ENCODE measurements around the gene CD69.

Gene CD69

GRCh38 chr12:9736936-9737705 lies 23.6 kb downstream of the CD69 start:
- H3K27ac ChIP-seq (ENCODE audit: low read depth in 2 of 2, low read length in 2 of 2) = peak overlapping the region; percentile 41 to 68
- H3K9me3 ChIP-seq (ENCODE audit: control insufficient read depth in 2 of 2, low read length in 2 of 2) = no peaks in the 10 kb centered on the region
- no peak overlapping the region for H3K9ac ChIP-seq (ENCODE audit: low read depth in 1 of 2, low read length in 2 of 2)
- H3K4me3 ChIP-seq (ENCODE audit: low read length in 2 of 2) = no peak overlapping the region
- no peaks in the 10 kb centered on the region for H3K4me1 ChIP-seq (ENCODE audit: control insufficient read depth in 2 of 2, insufficient read depth in 2 of 2, low read length in 2 of 2)
- H3K36me3 ChIP-seq (ENCODE audit: control insufficient read depth in 2 of 2, insufficient read depth in 2 of 2, low read length in 2 of 2) = no peaks in the 10 kb centered on the region
- H3K27me3 ChIP-seq (ENCODE audit: control insufficient read depth in 2 of 2, insufficient read depth in 2 of 2, low read length in 2 of 2) = no peaks in the 10 kb centered on the region

GRCh38 chr12:9735601-9736000 lies 25.1 kb downstream of the CD69 start:
- Histone ChIP-seq H3K4me3 (ENCODE audit: low read length in 2 of 2) (no peak overlapping the region), H3K27ac (ENCODE audit: low read depth in 2 of 2, low read length in 2 of 2) (no peak overlapping the region), H3K9ac (ENCODE audit: low read depth in 1 of 2, low read length in 2 of 2) (no peak overlapping the region), H3K9me3 (ENCODE audit: control insufficient read depth in 2 of 2, low read length in 2 of 2) (no peaks in the 10 kb centered on the region), H3K27me3 (ENCODE audit: control insufficient read depth in 2 of 2, insufficient read depth in 2 of 2, low read length in 2 of 2) (no peaks in the 10 kb centered on the region), H3K4me1 (ENCODE audit: control insufficient read depth in 2 of 2, insufficient read depth in 2 of 2, low read length in 2 of 2) (no peaks in the 10 kb centered on the region), H3K36me3 (ENCODE audit: control insufficient read depth in 2 of 2, insufficient read depth in 2 of 2, low read length in 2 of 2) (no peaks in the 10 kb centered on the region)

GRCh38 chr12:9732921-9733461 lies 27.7 kb downstream of the CD69 start, which contains the start of gene CLECL1:
TSS of gene CLECL1 (minus strand) at chr12:9733097.
- H3K9me3 ChIP-seq (ENCODE audit: control insufficient read depth in 2 of 2, low read length in 2 of 2) = no peaks in the 10 kb centered on the region
- no peaks in the 10 kb centered on the region for H3K27me3 ChIP-seq (ENCODE audit: control insufficient read depth in 2 of 2, insufficient read depth in 2 of 2, low read length in 2 of 2)
- H3K27ac ChIP-seq (ENCODE audit: low read depth in 2 of 2, low read length in 2 of 2) = peak within 1 kb of the TSS; percentile 70 to 71
- no peaks in the 10 kb centered on the region for H3K36me3 ChIP-seq (ENCODE audit: control insufficient read depth in 2 of 2, insufficient read depth in 2 of 2, low read length in 2 of 2)
- H3K4me1 ChIP-seq (ENCODE audit: control insufficient read depth in 2 of 2, insufficient read depth in 2 of 2, low read length in 2 of 2) = no peaks in the 10 kb centered on the region
- H3K4me3 ChIP-seq (ENCODE audit: low read length in 2 of 2) = peak within 1 kb of the TSS; percentile 10 to 58
- peak within 1 kb of the TSS; percentile 19 to 34 for H3K9ac ChIP-seq (ENCODE audit: low read depth in 1 of 2, low read length in 2 of 2)

- no peaks in the 10 kb centered on the region for H3K36me3 ChIP-seq (ENCODE audit: control insufficient read depth in 2 of 2, insufficient read depth in 2 of 2, low read length in 2 of 2)
- no peaks in the 10 kb centered on the region for H3K4me1 ChIP-seq (ENCODE audit: control insufficient read depth in 2 of 2, insufficient read depth in 2 of 2, low read length in 2 of 2)
- peak overlapping the region in 1 of 2 donors; percentile 58 for H3K4me3 ChIP-seq (ENCODE audit: low read length in 2 of 2)
- peak overlapping the region in 1 of 2 donors; percentile 18 for H3K9ac ChIP-seq (ENCODE audit: low read depth in 1 of 2, low read length in 2 of 2)
- peak overlapping the region; percentile 70 to 71 for H3K27ac ChIP-seq (ENCODE audit: low read depth in 2 of 2, low read length in 2 of 2)
- H3K27me3 ChIP-seq (ENCODE audit: control insufficient read depth in 2 of 2, insufficient read depth in 2 of 2, low read length in 2 of 2) = no peaks in the 10 kb centered on the region
- no peaks in the 10 kb centered on the region for H3K9me3 ChIP-seq (ENCODE audit: control insufficient read depth in 2 of 2, low read length in 2 of 2)
Observed at GRCh38 chr12:9731797-9732196, 28.9 kb downstream of the CD69 start.

GRCh38 chr12:9731393-9731792 lies 29.3 kb downstream of the CD69 start:
- Histone ChIP-seq H3K36me3 (ENCODE audit: control insufficient read depth in 2 of 2, insufficient read depth in 2 of 2, low read length in 2 of 2) (no peaks in the 10 kb centered on the region), H3K4me1 (ENCODE audit: control insufficient read depth in 2 of 2, insufficient read depth in 2 of 2, low read length in 2 of 2) (no peaks in the 10 kb centered on the region), H3K4me3 (ENCODE audit: low read length in 2 of 2) (peak overlapping the region; percentile 1 to 58), H3K9me3 (ENCODE audit: control insufficient read depth in 2 of 2, low read length in 2 of 2) (no peaks in the 10 kb centered on the region), H3K9ac (ENCODE audit: low read depth in 1 of 2, low read length in 2 of 2) (peak overlapping the region in 1 of 2 donors; percentile 27), H3K27ac (ENCODE audit: low read depth in 2 of 2, low read length in 2 of 2) (peak overlapping the region; percentile 70 to 71), H3K27me3 (ENCODE audit: control insufficient read depth in 2 of 2, insufficient read depth in 2 of 2, low read length in 2 of 2) (no peaks in the 10 kb centered on the region)

- H3K36me3 ChIP-seq (ENCODE audit: control insufficient read depth in 2 of 2, insufficient read depth in 2 of 2, low read length in 2 of 2) = no peaks in the 10 kb centered on the region
- peak overlapping the region; percentile 3 to 15 for H3K9ac ChIP-seq (ENCODE audit: low read depth in 1 of 2, low read length in 2 of 2)
- H3K9me3 ChIP-seq (ENCODE audit: control insufficient read depth in 2 of 2, low read length in 2 of 2) = no peaks in the 10 kb centered on the region
- H3K4me3 ChIP-seq (ENCODE audit: low read length in 2 of 2) = no peak overlapping the region
- peak overlapping the region; percentile 70 to 71 for H3K27ac ChIP-seq (ENCODE audit: low read depth in 2 of 2, low read length in 2 of 2)
- H3K4me1 ChIP-seq (ENCODE audit: control insufficient read depth in 2 of 2, insufficient read depth in 2 of 2, low read length in 2 of 2) = no peaks in the 10 kb centered on the region
- H3K27me3 ChIP-seq (ENCODE audit: control insufficient read depth in 2 of 2, insufficient read depth in 2 of 2, low read length in 2 of 2) = no peaks in the 10 kb centered on the region
Observed at GRCh38 chr12:9730591-9730990, 30.1 kb downstream of the CD69 start.

GRCh38 chr12:9730011-9730410 lies 30.7 kb downstream of the CD69 start:
- H3K4me3 ChIP-seq (ENCODE audit: low read length in 2 of 2) = no peak overlapping the region
- H3K9ac ChIP-seq (ENCODE audit: low read depth in 1 of 2, low read length in 2 of 2) = peak overlapping the region in 1 of 2 donors; percentile 51
- no peaks in the 10 kb centered on the region for H3K27me3 ChIP-seq (ENCODE audit: control insufficient read depth in 2 of 2, insufficient read depth in 2 of 2, low read length in 2 of 2)
- H3K9me3 ChIP-seq (ENCODE audit: control insufficient read depth in 2 of 2, low read length in 2 of 2) = no peaks in the 10 kb centered on the region
- H3K4me1 ChIP-seq (ENCODE audit: control insufficient read depth in 2 of 2, insufficient read depth in 2 of 2, low read length in 2 of 2) = no peaks in the 10 kb centered on the region
- peak overlapping the region; percentile 4 to 37 for H3K27ac ChIP-seq (ENCODE audit: low read depth in 2 of 2, low read length in 2 of 2)
- H3K36me3 ChIP-seq (ENCODE audit: control insufficient read depth in 2 of 2, insufficient read depth in 2 of 2, low read length in 2 of 2) = no peaks in the 10 kb centered on the region

GRCh38 chr12:9729082-9729481 lies 31.6 kb downstream of the CD69 start:
- Histone ChIP-seq H3K4me1 (ENCODE audit: control insufficient read depth in 2 of 2, insufficient read depth in 2 of 2, low read length in 2 of 2) (no peaks in the 10 kb centered on the region), H3K36me3 (ENCODE audit: control insufficient read depth in 2 of 2, insufficient read depth in 2 of 2, low read length in 2 of 2) (no peaks in the 10 kb centered on the region), H3K27ac (ENCODE audit: low read depth in 2 of 2, low read length in 2 of 2) (peak overlapping the region in 1 of 2 donors; percentile 37), H3K27me3 (ENCODE audit: control insufficient read depth in 2 of 2, insufficient read depth in 2 of 2, low read length in 2 of 2) (no peaks in the 10 kb centered on the region), H3K4me3 (ENCODE audit: low read length in 2 of 2) (no peak overlapping the region), H3K9ac (ENCODE audit: low read depth in 1 of 2, low read length in 2 of 2) (no peak overlapping the region), H3K9me3 (ENCODE audit: control insufficient read depth in 2 of 2, low read length in 2 of 2) (no peaks in the 10 kb centered on the region)

- no peaks in the 10 kb centered on the region for H3K9me3 ChIP-seq (ENCODE audit: control insufficient read depth in 2 of 2, low read length in 2 of 2)
- no peak overlapping the region for H3K9ac ChIP-seq (ENCODE audit: low read depth in 1 of 2, low read length in 2 of 2)
- no peaks in the 10 kb centered on the region for H3K27me3 ChIP-seq (ENCODE audit: control insufficient read depth in 2 of 2, insufficient read depth in 2 of 2, low read length in 2 of 2)
- H3K4me1 ChIP-seq (ENCODE audit: control insufficient read depth in 2 of 2, insufficient read depth in 2 of 2, low read length in 2 of 2) = no peaks in the 10 kb centered on the region
- no peak overlapping the region for H3K27ac ChIP-seq (ENCODE audit: low read depth in 2 of 2, low read length in 2 of 2)
- H3K36me3 ChIP-seq (ENCODE audit: control insufficient read depth in 2 of 2, insufficient read depth in 2 of 2, low read length in 2 of 2) = no peaks in the 10 kb centered on the region
- no peak overlapping the region for H3K4me3 ChIP-seq (ENCODE audit: low read length in 2 of 2)
Observed at GRCh38 chr12:9727813-9728212, 32.9 kb downstream of the CD69 start.

GRCh38 chr12:9725213-9725870 lies 35.4 kb downstream of the CD69 start:
- no peaks in the 10 kb centered on the region for H3K27me3 ChIP-seq (ENCODE audit: control insufficient read depth in 2 of 2, insufficient read depth in 2 of 2, low read length in 2 of 2)
- H3K9ac ChIP-seq (ENCODE audit: low read depth in 1 of 2, low read length in 2 of 2) = no peak overlapping the region
- no peaks in the 10 kb centered on the region for H3K36me3 ChIP-seq (ENCODE audit: control insufficient read depth in 2 of 2, insufficient read depth in 2 of 2, low read length in 2 of 2)
- no peaks in the 10 kb centered on the region for H3K9me3 ChIP-seq (ENCODE audit: control insufficient read depth in 2 of 2, low read length in 2 of 2)
- H3K27ac ChIP-seq (ENCODE audit: low read depth in 2 of 2, low read length in 2 of 2) = peak overlapping the region in 1 of 2 donors; percentile 17
- no peaks in the 10 kb centered on the region for H3K4me1 ChIP-seq (ENCODE audit: control insufficient read depth in 2 of 2, insufficient read depth in 2 of 2, low read length in 2 of 2)
- no peak overlapping the region for H3K4me3 ChIP-seq (ENCODE audit: low read length in 2 of 2)
